ENCODE results near the gene MPO.

DNA sequence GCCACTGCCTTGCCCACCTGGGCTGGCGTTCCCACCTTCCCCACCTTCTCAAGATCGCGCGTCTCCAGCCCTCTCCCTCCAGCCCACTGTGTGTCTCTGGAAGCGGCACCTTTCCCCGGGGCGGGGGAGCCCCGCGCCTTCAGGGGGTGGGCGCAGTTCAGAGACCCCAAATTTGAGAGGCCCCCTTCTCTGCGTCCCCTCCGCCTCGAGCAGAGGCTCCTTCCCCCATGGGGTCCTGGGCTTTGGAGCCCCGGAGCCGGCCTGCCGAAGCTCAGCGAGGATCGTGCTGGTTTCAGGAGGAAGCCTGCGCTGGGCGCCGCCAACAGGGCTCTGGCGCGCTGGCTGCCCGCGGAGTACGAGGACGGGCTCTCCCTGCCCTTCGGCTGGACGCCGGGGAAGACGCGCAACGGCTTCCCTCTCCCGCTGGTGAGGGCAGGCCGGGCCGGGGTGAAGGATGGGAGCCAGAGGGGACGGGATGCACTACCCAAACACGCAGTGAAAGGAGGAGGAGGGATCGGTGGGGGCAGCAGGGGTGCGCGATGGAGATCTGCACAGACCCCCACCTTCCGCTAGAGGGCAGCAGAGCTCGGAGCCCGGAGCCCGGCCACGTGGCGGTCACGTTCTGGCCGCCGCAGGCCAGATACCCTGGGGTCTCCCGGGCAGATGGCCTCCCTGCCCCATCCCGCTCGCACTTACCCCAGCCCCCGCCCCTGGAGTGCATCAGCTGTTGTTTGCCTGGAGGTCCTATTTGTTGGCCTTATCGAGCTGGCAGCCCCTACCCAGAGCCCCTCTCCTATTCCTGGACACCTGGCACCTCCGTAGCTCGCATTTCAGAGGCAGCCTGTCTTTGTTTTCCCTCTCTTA lies 31.2 kb downstream of the MPO start:
- TF ChIP-seq, protein P1, sequence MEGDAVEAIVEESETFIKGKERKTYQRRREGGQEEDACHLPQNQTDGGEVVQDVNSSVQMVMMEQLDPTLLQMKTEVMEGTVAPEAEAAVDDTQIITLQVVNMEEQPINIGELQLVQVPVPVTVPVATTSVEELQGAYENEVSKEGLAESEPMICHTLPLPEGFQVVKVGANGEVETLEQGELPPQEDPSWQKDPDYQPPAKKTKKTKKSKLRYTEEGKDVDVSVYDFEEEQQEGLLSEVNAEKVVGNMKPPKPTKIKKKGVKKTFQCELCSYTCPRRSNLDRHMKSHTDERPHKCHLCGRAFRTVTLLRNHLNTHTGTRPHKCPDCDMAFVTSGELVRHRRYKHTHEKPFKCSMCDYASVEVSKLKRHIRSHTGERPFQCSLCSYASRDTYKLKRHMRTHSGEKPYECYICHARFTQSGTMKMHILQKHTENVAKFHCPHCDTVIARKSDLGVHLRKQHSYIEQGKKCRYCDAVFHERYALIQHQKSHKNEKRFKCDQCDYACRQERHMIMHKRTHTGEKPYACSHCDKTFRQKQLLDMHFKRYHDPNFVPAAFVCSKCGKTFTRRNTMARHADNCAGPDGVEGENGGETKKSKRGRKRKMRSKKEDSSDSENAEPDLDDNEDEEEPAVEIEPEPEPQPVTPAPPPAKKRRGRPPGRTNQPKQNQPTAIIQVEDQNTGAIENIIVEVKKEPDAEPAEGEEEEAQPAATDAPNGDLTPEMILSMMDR (IDR thresholded peaks at IDR 0.05), result peak; percentile 98
- TF ChIP-seq, protein P2, sequence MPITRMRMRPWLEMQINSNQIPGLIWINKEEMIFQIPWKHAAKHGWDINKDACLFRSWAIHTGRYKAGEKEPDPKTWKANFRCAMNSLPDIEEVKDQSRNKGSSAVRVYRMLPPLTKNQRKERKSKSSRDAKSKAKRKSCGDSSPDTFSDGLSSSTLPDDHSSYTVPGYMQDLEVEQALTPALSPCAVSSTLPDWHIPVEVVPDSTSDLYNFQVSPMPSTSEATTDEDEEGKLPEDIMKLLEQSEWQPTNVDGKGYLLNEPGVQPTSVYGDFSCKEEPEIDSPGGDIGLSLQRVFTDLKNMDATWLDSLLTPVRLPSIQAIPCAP (CRISPR knock-in tag; IDR thresholded peaks at IDR 0.05), result peak; percentile 98
- peak; percentile 96 for TF ChIP-seq JUN (CRISPR knock-in tag; IDR thresholded peaks at IDR 0.05)
